Measurements from ENCODE around the gene SMAD7.

Gene SMAD7

DNA sequence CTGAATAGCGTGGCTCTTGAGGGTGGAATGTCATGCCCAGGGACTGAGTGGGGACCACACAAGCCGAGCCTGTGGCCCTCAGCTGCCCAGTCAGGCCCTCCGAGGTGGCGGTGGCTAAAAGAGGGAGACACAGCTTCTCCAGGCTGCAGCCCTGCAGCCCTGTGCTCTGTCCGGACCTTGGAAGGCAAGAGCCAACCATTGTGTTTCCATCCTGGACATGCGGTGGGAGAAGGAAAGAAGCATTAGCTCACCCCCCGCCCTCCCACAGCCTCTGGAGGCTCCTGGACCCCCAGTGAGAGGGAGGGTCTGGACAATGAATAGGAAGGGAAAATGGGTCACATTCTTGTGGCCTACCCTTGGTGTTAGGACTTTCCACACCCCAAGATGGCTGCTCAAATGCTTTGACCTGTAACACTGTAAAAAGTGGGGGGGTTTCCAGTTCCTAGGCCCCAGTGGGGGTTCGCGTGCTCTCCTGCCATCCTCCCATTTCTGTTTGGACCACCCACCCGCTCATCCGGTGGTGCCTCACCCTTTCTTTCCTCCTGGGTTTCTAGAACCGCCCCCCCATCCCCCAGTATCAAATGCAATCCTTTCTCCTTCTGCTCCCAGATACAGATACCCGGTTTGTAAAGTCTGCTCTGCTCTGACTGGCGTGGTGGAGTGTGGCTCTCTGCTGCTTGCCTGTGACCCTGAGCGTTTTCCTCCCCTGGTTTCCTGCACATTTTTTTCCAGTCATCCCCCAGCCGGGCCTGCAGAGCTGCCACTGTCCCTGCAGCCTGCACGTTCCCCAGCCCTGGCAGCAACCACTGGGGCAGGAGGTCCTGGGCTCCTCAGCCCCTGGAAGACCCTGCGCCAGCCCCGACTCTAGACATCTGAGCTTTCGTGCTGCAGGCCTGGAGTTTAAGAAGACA lies 36.3 kb upstream of the SMAD7 start:
- no peak for DNase-seq

DNA sequence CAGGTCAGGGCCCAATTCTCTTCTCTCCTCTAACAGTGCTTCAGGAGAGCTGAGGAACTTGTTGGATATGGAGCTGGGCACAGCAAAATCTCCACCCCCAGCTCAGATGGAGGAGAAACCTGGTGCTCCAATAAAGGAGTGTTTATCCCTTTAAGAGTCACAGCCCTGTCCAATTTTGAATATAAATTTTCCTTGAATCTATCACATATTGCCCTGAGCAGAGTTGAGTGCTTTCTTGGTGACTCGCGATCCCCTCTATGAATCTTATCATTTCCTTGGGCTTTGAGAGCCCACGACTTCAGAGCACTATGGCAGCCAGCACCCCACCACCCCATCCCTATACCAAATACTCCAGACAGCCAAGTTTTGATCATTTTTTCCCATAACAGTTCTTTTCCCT lies 34.4 kb upstream of the SMAD7 start:
- DNase-seq: no peak

DNA sequence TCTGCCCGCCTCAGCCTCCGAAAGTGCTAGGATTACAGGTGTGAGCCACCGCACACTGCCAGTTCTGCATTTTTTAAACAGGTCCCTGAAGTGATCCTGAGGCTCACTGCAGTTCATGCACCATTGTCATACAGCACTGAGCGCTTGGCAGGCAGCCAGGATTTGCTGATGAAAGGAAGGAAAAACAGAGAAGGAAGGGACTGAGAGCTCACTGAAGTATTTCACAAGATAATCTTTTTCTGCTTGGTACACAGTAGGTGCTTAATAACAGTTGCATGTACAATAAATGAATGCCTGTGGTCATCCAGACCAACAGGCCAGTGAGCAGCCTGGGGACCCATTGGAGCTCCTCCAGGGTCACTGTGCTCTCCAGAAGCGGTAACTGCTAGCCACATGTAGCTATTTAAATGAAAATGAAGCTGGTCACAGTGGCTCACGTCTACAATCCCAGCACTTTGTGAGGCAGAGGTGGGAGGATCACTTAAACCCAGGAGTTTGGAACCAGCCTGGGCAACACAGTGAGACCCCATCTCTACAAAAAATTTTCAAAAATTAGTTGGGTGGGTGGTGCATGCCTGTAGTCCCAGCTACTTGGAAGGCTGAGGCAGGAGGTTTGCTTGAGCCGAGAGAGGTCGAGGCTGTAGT lies 33.1 kb upstream of the SMAD7 start:
- DNase-seq: no peak

GRCh38 chr18:48982266-48982665 lies 31.5 kb upstream of the SMAD7 start:
- no peak for DNase-seq

DNA sequence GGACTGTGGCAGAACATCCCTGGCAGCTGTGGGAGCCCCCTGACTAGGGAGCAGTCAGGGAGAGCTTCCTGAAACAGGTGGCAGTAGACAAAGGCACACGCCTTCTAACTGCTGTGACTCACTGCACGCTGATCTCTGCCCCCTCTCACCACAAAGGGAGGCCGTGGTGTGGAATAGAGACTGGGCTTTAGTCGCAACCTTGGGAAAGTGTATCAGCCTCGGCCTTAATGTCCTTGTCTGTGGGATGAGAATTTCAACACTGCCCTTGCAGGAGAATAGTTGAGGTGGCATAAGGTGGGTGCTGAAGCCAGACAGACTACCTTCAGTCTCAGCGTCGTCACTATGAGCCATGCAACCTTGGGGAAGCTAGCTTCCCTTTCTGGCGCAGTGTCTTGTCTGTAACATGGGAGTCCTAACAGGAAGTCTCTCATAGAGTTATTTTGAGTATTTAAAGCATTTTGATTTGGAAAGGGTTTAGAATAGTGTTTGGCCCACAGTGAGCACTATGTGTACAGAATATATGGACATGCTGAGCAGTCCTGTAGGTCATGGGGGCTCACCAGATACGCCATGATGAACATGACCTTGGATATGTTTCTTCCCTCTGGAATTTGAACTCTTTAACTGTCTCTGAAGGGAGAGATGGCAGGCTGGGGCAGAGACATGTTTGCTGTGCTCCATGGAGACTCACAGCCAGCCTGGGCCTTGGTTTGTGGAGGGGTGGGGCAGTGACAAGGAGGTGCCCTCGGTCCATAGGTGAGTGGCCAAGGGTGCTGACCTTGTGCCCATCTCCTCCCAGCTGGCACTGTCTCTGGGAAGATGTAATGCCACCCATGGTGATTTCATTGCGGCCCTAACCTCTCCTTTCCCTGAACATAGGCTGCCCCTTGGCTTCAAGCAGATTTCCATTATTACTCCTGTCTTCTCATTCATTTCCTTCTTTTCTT lies 29.5 kb upstream of the SMAD7 start:
- DNase-seq: no peak

DNA sequence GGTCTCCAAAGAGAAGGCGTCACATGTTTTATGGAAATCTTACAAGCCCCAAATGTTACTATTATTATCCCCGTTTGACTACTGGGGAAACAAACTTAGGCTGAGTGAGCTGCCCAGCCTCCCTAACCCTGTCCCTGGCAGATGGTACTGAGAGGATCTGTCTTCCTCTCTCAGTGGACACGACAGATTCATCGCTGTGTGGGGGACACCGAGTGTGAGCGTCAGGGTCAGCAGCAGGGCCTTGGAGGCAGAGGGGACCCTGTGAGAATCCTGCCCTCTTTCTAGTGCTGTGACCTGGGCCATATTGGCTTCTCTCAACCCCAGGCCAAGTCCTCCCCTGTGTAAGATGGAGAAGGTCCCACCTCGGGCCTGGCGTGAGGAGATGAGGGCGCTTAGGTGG lies 27.1 kb upstream of the SMAD7 start:
- DNase-seq: no peak

- peak; percentile 30 to 87 for DNase-seq
Observed at GRCh38 chr18:48975817-48976649, 25.3 kb upstream of the SMAD7 start.

DNA sequence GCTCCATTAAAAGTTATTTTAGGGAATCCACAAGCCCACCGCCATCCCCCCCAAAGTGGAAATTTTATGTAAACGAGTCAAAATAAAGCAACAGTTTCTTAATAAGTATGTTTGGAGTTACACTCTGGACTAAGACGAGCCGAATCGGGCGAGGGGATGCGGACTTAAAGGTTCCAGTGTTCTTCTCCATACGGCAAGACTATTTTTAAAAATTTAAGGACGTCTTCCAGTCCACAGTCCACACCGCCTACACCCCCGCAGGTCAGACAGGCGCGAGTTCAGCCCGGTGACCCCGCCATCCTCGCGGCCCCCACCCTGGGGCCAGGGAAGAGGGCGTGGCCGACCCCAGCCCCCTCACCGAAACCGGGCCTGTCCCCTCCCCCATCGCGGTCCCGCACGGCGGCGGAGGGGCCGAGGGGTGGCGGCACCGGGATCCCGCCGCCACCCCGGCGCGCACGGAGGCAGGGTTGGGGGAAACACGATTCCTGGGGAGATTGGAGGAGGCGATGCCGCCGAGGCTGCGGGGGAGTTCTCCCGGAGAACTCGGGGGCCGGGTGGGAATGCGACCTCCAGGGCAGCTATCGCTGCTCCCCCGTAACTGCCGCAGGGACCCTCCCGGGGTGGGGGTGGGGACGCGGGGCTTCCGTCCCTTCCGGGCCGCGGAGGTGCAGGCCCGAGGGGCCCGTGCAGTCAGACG lies 24.5 kb upstream of the SMAD7 start:
- peak; percentile 21 to 41 for DNase-seq

- peak in 1 of 2 experiments; percentile 43 for DNase-seq
Observed at GRCh38 chr18:48974304-48975119, 23.7 kb upstream of the SMAD7 start.

DNA sequence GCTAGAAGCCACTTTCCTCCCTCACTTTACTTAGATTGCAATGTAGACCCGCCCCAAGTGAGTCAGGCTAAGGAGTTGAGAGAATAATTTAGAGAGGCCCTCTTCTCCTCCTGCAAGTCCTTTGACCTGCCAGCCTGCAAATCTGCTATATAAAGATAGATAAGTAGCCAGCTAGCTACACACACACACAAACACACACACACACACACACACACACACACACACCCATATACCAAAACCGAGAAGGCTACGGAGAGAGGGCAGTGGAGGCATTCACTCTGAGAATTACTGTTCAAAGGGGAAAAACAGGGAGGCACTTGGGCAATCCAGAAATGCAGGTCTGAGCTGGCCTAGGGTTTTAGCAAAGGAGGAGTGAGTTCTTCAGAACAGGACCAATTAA lies 23.0 kb upstream of the SMAD7 start:
- no peak for DNase-seq

DNA sequence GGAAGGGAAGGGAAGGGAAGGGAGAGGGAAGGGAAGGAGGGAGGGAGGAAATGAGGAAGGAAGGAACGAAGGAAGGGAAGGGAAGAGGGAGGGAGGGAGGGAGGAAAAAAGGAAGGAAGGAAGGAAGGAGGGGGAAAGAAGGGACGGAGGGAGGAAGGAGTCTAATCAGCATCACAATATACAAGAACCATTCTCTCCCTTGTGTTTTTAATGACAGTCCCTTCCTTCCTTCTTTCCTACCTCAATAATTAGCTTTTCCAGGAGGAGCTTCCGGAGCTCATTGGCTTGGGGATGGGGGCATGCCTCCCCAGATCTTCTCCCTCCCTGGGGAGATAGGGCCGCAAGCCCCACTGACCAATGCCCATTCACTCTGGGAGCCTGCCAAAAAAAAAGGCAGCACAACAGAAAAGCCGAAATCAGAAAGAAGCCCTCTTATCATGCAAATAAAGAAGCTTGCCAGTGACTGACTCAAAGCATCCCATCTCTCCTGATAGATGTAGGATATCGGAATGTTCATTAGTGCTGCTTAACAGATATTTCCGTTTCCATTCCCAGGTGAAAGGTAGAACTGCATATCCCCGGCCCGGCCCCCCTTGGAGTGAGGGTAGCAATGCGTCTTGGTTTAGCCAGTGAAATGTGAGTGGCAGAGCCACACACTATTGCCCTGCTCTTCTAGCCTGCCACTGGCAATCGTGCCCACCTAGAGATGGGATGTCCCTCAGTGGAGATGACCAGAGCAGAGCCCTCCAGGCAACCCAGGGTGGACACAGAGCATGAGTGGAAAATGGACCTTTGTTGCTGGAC lies 17.8 kb upstream of the SMAD7 start:
- DNase-seq: no peak

DNA sequence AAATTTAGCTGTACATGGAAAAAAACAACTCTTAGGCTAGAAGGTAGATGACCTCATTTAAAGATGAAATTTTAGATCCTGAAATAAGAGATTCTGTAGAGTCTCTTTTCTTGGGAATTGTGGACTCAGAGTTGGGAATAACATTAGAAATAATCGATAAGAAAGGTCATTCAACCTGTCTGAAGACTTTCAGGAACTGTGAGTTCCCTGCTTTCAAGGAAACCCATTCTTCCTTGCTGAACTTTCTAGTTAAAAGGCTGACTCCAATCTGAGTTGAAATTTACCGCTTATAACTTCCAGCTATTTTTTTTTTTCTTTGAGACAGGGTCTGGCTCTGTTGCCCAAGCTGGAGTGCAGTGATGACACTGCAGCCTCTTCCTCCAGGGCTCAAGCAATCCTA lies 16.8 kb upstream of the SMAD7 start:
- DNase-seq: no peak

DNA sequence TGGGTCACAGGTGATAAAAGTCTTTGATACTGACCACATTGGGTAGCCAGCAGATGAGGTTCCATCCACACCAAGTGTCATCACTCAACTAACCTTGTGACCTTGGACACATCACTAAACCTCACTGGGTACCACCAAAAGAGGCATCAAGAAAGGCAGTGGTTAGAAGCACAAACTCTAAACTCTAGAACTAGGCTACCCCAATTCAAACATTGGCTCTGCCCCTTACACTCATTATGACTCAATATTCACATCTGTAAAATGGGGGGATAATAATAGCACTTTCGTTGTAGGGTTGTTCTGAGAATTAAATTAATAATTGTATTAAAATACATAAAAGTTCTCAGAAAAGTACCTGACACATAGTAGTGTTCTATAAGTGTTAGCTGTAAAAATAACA lies 15.8 kb upstream of the SMAD7 start:
- no peak for DNase-seq

- DNase-seq: no peak
Observed at GRCh38 chr18:48963586-48964470, 13.1 kb upstream of the SMAD7 start.

DNA sequence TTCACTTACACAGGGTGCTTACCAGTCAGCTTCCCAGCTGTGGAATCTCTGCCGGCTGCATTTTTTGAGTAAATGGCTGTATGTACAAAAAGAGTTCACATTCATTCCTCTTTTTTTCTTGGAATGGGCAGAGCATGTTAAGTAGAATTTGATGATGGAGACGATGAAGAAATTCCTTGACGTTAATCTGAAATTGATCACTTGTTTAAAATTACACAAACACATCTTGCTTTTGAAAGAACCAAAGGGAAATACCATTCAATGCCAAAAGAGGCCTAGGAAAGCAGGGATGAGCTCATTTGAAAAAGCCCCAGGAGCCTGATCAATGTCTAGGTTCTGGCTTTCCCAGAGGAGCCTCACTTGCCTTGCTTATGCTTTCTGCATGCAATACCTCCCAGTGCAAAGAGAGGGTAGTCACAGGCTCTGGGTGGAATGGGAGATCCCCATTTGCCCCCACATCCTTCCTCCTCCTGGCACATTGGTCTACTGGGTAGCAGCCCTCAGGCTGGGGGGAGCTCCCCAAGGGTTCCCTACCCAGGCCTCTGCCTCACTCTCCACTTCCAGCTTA lies 12.3 kb upstream of the SMAD7 start:
- no peak for DNase-seq

- DNase-seq: no peak
Observed at GRCh38 chr18:48962252-48962993, 11.7 kb upstream of the SMAD7 start.

- DNase-seq: no peak
Observed at GRCh38 chr18:48961547-48961946, 10.8 kb upstream of the SMAD7 start.

All from NCI-H526 (cell line).